OCI-LY3 (cell line): ENCODE measurements around the gene SLMAP.

Experiments
- CTCF ChIP-seq: fragments of 200-600, 300-600 bp; sonication (generic); IDR thresholded peaks from 2 replicates; pipeline ENCODE4 v1.5.1; 2014; ENCODE audit warnings: antibody characterized with exemption, low read length, low read depth
- EZH2phosphoT487 ChIP-seq: fragments of 200-600 bp; shearing (Covaris generic); IDR thresholded peaks from 2 replicates; pipeline ENCODE4 v1.6.1; 2018; ENCODE audit warnings: antibody characterized with exemption, mixed run types, low read depth

GRCh38 chr3:57892423-57892822 is 136.3 kb downstream of the SLMAP start:
- TF ChIP-seq CTCF (no peak), EZH2phosphoT487 (no peak)
